ENCODE results near the gene SLC10A7.
A peak's percentile ranks its signal among the peaks of the same experiment; 100 is the strongest.

SLC10A7 gene

DNA sequence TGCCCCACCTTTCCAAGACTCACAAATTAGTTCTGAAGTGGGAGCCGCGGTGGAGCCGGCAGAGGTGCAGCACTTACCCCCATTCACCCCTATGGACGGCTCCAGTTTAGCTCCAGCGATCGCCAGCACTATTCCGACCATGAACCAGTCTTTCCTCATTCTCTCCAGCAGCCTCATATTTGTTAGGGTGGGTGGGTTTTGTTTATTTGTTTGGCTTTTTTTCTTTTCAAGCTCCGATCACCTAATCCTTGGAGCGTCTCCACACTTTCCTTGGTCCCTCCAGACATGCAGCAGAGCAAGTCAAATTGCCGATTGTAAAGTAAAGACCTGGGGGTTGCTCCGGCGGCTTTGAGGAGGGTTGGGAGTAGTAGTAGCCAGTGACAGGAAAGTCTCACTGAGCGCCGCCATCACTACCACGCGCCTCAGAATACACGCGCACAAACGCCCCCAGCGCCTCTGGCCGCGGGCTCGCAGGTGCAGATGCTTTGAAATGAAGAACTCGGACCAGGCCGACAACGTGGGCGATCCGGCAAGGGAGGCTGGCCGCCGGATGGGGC is at the start of gene SLC10A7:
Gene SLC10A7, minus strand, starts transcription at position 400 of the 557 bp plus-strand sequence. Its CDS starts 223 bp downstream, at position 177.
- DNase-seq, result peak; percentile 72

- no peak for DNase-seq
These were observed 45.7 kb upstream of the SLC10A7 start for GRCh38 chr4:146567396-146567795.

DNA sequence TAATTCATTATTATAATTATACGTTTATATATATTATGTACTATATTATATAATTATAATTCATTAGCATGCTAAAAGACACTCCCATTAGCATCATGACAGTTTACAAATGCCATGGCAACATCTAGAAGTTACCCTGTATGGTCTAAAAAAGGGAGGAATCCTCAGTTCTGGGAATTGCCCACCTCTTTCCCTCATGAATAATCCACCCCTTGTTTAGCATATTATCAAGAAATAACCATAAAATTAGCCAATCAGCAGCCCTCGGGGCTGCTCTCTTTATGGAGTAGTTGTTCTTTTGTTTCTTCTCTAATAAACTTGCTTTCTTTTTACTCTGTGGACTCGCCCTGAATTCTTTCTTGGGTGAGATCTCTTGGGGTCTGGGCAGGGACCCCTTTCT is 42.8 kb upstream of the SLC10A7 start:
- no peak for DNase-seq

GRCh38 chr4:146550161-146550560 is 28.4 kb upstream of the SLC10A7 start:
- peak; percentile 35 for DNase-seq

DNA sequence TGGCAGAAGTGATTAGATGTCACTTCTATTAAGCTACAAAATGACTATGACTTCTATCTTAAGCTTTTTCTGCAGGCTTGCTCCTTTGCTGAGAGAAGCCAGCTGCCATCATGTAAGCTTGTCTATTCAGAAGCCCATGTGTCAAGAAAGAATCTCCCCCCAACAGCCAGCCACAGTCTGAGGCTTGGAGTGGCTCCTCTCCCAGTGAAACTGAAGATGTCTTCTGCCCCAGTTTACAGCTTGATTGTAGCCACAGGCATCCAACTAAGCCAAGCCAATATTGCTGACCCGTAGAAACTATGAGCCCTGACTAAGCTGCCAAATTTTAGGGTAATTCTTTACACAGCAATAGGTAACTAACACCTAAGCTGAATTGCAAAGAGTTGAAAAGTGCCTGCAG is 26.7 kb upstream of the SLC10A7 start:
- DNase-seq, result no peak

GRCh38 chr4:146545102-146545501 is 23.4 kb upstream of the SLC10A7 start:
- peak; percentile 15 for DNase-seq

GRCh38 chr4:146534178-146534577 is 12.4 kb upstream of the SLC10A7 start:
- no peak for DNase-seq

DNA sequence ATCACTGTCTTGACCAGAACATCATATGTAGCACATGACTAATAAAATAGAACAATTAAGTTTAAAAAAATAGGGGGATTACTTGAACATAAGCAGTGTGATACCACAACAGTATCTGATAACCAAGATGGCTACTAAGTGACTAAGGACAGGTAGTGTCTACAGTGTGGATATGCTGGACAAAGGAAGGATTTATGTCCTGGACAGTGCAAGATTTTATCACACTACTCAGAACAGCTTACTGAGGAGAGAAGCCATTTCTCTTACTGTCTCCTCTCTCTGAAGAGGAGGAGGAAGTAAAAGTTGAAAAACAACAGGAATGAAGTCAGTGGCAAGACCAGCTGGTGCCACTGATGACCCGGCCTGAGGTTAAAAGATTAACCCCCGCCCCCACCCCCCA is 4.0 kb upstream of the SLC10A7 start:
- DNase-seq, result no peak

DNA sequence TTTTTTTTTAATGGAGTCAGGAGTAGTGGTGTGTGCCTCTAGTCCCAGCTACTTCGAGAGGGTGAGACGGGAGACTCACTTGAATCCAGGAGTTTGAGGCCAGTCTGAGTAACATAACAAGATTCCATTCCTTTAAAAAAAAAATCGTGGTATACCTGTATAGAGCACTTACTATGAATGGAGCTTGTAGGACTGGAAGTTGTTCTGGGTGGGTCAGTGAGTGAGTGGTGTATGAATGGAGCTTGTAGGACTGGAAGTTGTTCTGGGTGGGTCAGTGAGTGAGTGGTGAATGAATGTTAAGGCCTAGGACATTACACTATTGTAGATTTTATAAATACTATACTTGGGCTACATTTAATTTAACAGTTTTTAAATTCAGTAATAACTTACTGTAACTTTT is 2.9 kb upstream of the SLC10A7 start:
- DNase-seq, result no peak

DNA sequence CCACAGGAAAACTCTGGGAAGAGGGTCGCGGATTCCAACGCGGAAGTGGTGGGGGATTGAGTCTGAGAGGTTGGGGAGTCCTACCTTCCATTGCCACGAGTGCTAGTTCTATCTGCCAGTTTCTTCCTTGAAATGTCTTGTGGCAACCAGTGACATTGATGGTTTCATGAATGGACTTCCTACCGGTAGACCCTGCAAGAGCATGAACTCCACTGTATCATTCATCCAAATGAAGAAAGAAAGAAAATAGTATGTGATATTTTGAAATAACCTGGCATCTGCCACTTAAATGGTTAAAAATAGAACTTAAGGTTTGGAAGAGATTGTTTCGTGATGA is 1.1 kb upstream of the SLC10A7 start:
- DNase-seq, result no peak

- peak; percentile 89 for DNase-seq
These were observed 543 bp upstream of the SLC10A7 start for GRCh38 chr4:146522098-146522868.

DNA sequence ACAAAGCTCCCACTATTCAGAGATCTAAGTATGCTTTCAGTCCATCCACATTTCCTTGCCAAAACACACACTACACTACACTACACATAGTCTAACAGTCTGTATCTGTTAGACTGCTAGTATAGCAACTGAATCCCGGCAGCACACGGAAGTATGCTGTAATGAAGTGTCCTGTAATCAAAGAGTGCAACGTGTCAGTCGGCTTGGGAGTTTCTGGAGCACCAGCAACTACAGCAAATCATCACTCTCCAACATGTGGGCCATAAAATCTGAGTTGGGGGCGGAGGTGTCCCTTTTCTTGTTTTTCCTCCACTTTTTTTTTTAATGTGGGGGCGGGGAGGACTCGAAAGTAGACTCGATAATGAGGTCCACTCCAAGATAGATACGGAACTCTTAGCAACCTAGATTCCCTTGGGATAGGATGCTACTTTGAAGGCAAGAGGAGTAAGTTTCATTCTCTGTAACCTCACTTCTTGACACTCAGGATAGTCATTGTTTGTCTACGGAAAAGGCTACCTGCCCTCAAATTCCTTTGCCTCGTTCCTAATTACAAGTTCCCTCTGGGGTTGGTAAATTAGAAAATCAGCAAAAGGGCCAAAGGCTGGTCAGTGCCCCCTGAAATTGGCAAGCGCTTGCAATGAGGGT is 722 bp downstream of the SLC10A7 start:
- DNase-seq, result peak; percentile 63

GRCh38 chr4:146514651-146515357 is 6.9 kb downstream of the SLC10A7 start:
- DNase-seq, result no peak

DNA sequence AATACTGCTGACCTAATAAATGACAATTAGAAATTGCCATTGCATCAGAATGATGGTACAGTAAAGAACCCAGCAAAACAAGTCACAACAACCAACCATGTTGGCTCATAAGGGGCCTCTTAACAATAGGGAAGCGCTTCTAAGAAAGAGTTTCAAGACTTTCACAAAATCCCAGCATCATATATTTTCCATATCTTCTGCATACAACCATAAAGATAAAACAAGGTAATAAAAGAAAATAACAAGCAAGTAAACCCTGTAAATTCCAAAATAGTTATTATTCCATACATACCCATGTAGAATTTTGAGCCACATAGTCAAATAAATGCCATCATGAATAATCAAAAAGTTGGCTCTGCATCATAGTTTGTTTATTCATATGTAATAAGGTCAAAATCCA is 8.2 kb downstream of the SLC10A7 start:
- no peak for DNase-seq

DNA sequence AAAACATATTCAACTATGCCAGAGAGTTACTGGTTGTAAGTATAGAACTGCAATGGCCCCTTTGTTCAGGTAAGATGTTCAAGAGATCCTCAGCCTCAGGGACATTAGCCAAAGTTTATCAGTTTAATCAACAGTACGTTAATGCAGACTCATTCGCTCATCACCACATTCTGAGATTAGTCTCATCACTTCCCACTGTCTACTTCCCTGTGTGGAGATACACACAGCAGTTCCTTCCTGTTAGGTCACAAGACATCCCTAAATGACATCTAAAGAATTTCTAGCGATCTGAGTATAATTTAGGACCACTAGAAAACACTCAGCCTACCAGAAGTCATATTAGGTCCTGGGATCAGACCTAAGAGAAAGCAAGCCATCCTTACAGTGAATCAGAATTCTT is 10.4 kb downstream of the SLC10A7 start:
- DNase-seq, result peak; percentile 37

DNA sequence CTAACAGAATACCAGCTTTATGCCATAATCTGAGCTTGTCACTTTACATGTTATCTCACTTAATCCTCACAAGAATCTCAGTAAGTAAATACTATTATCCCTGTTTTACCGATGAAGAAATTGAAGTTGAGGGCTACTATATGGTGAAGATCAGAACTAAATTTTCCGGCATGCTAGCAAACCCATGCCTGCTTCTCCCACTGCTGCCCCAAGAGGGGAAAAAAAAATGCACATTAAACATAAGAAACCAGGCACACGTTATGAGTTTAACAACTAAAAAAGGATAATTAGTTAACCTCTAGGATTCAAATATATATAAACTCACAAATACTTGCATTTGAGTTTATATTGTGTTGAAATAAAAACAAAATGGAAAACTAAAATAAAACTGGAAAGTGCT is 10.8 kb downstream of the SLC10A7 start:
- no peak for DNase-seq

- no peak for DNase-seq
These were observed 13.4 kb downstream of the SLC10A7 start for GRCh38 chr4:146508229-146508939.

- DNase-seq, result no peak
These were observed 14.1 kb downstream of the SLC10A7 start for GRCh38 chr4:146507632-146508031.

GRCh38 chr4:146506272-146506671 is 15.5 kb downstream of the SLC10A7 start:
- DNase-seq, result no peak

DNA sequence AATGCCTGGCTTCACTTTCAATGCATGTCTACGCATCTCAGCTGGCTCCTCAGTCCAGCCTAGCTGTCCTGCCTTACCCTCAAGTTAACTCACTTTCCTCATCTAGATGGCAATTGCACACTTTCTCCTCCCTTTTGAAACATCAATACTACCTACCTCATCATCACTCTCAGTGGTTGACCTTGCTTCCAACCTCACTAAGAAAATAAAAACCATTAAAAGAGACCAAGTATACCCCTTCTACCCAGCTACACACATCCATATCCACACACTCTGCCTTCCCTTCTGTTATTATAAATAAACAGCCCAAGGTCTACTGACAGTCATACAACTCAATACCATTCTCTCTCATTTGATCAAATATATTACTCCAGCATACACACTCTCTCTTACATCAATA is 21.5 kb downstream of the SLC10A7 start:
- DNase-seq, result no peak

- no peak for DNase-seq
These were observed 23.4 kb downstream of the SLC10A7 start for GRCh38 chr4:146498291-146498690.

- no peak for DNase-seq
These were observed 26.5 kb downstream of the SLC10A7 start for GRCh38 chr4:146495269-146495668.

GRCh38 chr4:146494143-146494542 is 27.6 kb downstream of the SLC10A7 start:
- DNase-seq, result no peak
